Parathyroid adenoma (tissue), 2 donors: ENCODE results near the gene BLCAP.

Experiments used
- H2AFZ ChIP-seq: fragments of 300-600 bp; sonication (generic); one replicate; pipeline ENCODE4 v1.7.0; 2017; ENCODE audit warnings: antibody characterized with exemption, mild to moderate bottlenecking
- H3K27ac ChIP-seq: fragments of 300-600 bp; sonication (generic); one replicate; pipeline ENCODE4 v1.7.0; 2017
- H3K27me3 ChIP-seq: fragments of 300-600 bp; sonication (generic); one replicate; pipeline ENCODE4 v1.7.0; 2017; ENCODE audit warnings: low read length; ENCODE audit not compliant: control insufficient read depth, insufficient read depth
- H3K36me3 ChIP-seq: fragments of 300-600 bp; sonication (generic); one replicate; pipeline ENCODE4 v1.7.0; 2017; ENCODE audit warnings: low read length; ENCODE audit not compliant: control insufficient read depth, insufficient read depth
- H3K4me1 ChIP-seq: fragments of 300-600 bp; sonication (generic); one replicate; pipeline ENCODE4 v1.7.0; 2017; ENCODE audit warnings: control low read depth
- H3K4me2 ChIP-seq: fragments of 300-600 bp; sonication (generic); one replicate; pipeline ENCODE4 v1.7.0; 2017; ENCODE audit warnings: low read length
- H3K4me3 ChIP-seq: fragments of 300-600 bp; sonication (generic); one replicate; pipeline ENCODE4 v1.7.0; 2017; ENCODE audit warnings: low read depth, low read length
- H3K79me2 ChIP-seq: fragments of 300-600 bp; sonication (generic); one replicate; pipeline ENCODE4 v1.7.0; 2017; ENCODE audit warnings: control low read depth
- H3K9ac ChIP-seq: fragments of 300-600 bp; sonication (generic); one replicate; pipeline ENCODE4 v1.7.0; 2017; ENCODE audit warnings: mild to moderate bottlenecking
- H3K9me3 ChIP-seq: fragments of 300-600 bp; sonication (generic); one replicate; pipeline ENCODE4 v1.7.0; 2017; ENCODE audit warnings: low read length; ENCODE audit not compliant: control insufficient read depth
- TF ChIP-seq, protein P1 (sequence below): fragments of 300-600 bp; sonication (generic); IDR thresholded peaks from one replicate; pipeline ENCODE4 v1.7.0; 2017; ENCODE audit warnings: antibody characterized with exemption, mild to moderate bottlenecking
- donor health status: primary hyperparathyroidism.

The BLCAP gene

GRCh38 chr20:37521061-37521771 lies 6.5 kb downstream of the BLCAP start, which contains the start of gene NNAT:
Gene NNAT (plus strand): TSS chr20:37521250. CDS start chr20:37521332, 82 bp downstream.
- H3K27ac ChIP-seq, result no peak within 1 kb of the TSS
- H3K79me2 ChIP-seq, result peaks cover 61% of the 10 kb centered on the region
- H3K4me2 ChIP-seq, result no peak within 1 kb of the TSS
- no peaks in the 10 kb centered on the region for H3K36me3 ChIP-seq
- no peaks in the 10 kb centered on the region for H3K27me3 ChIP-seq
- TF ChIP-seq, protein P1, sequence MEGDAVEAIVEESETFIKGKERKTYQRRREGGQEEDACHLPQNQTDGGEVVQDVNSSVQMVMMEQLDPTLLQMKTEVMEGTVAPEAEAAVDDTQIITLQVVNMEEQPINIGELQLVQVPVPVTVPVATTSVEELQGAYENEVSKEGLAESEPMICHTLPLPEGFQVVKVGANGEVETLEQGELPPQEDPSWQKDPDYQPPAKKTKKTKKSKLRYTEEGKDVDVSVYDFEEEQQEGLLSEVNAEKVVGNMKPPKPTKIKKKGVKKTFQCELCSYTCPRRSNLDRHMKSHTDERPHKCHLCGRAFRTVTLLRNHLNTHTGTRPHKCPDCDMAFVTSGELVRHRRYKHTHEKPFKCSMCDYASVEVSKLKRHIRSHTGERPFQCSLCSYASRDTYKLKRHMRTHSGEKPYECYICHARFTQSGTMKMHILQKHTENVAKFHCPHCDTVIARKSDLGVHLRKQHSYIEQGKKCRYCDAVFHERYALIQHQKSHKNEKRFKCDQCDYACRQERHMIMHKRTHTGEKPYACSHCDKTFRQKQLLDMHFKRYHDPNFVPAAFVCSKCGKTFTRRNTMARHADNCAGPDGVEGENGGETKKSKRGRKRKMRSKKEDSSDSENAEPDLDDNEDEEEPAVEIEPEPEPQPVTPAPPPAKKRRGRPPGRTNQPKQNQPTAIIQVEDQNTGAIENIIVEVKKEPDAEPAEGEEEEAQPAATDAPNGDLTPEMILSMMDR, result no peak
- H2AFZ ChIP-seq, result no peak within 1 kb of the TSS
- H3K9ac ChIP-seq, result no peak within 1 kb of the TSS
- H3K4me3 ChIP-seq, result no peak within 1 kb of the TSS
- H3K9me3 ChIP-seq, result no peaks in the 10 kb centered on the region
- H3K4me1 ChIP-seq, result peaks cover 16% of the 10 kb centered on the region

DNA sequence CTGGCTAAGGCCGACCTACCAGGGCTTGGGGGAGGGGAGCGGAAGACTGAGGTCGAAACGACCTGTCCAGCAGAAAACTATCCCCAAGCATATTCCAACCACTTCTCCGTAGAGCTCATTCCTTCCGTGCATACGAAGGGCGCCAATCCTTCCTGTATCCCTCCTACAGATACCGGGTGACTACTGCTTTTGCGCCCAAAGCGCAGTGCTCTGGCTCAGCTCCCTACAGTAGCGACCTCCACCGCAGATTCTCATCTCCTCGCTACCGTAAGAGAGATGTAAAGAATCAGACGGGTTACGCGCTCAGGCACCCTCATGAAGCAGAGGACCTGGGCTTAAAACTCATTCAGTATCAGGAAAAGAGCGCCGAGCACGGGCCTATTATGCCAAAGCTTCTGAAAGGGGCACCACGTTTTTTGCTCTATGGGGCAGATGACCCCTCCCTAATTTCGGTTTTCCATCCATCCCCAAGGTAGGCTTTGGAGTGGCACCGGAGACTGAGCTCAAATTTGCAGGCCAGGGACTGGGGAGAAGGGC lies 7.2 kb downstream of the BLCAP start:
- no peak overlapping the region for H2AFZ ChIP-seq
- H3K27ac ChIP-seq, result no peak overlapping the region
- no peaks in the 10 kb centered on the region for H3K36me3 ChIP-seq
- H3K4me3 ChIP-seq, result no peak overlapping the region
- peaks cover 10% of the 10 kb centered on the region for H3K4me1 ChIP-seq
- peaks cover 55% of the 10 kb centered on the region for H3K79me2 ChIP-seq
- H3K27me3 ChIP-seq, result no peaks in the 10 kb centered on the region
- H3K4me2 ChIP-seq, result no peak overlapping the region
- no peak overlapping the region for H3K9ac ChIP-seq
- TF ChIP-seq, protein P1, result no peak
- H3K9me3 ChIP-seq, result no peaks in the 10 kb centered on the region

DNA sequence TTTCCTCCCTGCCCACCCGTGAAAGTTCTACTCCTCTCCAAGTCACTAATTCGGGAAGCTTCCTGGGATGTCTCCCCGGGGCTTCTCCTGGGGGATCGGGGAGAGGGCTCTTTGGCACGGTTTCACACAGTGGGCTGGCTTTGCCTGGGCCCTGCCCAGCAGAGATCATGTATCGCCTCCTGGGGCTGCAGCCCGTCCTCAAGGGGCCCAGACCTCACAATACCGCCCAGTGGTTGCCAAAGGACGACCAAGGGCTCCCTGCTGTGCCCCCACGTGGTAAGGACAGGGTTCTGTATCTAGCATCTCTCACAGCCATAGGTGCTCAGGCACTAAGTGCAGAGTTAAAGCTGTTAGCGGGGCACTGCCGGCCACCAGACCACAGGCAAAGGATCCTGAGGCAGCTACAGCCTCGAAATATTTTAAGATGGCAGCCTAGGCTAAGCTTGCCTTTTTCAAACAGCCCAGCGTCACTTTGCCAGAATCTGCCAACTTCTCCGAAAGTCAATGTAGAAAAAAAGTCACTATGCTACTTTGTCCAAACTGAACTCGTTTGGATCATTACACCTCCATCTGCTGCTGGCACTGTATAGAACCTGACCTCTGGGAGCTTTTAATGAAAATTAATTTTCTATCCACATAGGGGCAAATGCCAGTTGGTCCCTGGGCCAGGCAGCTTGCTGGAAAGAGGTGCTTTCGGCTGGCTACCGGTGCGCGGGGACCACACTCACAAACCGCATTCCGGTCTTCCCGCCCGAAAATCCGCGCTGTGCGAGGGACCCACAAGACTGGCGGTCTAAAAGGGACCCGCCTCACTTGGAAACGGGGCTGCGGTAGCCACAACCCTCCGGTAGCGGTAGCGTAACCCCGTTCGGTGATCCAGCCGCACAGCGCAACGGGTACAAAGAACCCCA lies 7.9 kb downstream of the BLCAP start:
- H3K9ac ChIP-seq, result no peak overlapping the region

DNA sequence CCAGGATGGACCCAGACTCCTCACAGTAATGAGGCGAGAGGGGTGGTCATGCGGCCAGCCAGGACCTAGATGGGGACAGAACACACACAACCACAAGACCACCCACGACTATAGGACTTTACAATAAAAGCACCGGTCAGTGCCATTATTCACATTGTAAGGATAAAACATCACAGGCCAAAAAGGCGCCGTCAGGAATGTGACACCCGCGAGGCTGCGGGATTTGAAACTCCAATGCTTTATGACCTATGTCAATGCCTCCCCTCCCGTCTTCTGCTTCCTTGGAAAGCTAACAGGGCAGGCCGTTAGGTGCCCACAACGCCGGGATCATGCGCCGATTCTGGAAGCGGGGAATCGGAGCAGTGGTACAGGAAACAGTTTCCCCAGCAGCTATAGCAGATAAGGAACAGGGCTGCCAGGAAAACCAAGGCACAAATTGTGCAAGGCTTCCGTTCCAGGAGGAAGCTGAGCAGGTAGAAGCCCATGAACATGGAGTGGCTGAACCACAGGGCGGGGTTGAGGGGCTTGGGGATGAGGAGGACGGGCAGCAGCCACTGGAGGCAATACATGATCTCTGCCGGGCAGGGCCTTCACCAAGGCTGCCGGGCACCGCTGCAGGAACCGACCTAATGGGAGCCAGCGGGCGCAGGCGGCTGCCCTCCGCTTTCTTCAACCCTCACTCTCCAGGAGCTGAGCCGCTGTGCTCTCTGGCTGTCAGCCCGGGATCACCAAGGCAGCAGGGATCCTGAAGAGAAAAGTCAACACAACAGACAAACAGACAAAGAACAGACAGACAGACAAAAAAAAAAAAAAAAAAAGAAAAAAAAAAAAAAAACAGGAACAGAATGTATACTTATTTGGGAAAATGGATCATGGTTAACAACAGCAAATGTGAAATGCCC lies 8.8 kb downstream of the BLCAP start:
- TF ChIP-seq, protein P1, result no peak
- Histone ChIP-seq H2AFZ (no peak overlapping the region), H3K4me1 (no peaks in the 10 kb centered on the region), H3K36me3 (no peaks in the 10 kb centered on the region), H3K4me2 (no peak overlapping the region), H3K27ac (no peak overlapping the region), H3K79me2 (peaks cover 40% of the 10 kb centered on the region), H3K9ac (no peak overlapping the region), H3K27me3 (no peaks in the 10 kb centered on the region), H3K9me3 (no peaks in the 10 kb centered on the region), H3K4me3 (no peak overlapping the region)

More for the DNA sequence above, 7.9 kb downstream of the BLCAP start:
- Histone ChIP-seq H3K4me2 (no peak overlapping the region), H3K79me2 (peaks cover 49% of the 10 kb centered on the region), H3K4me1 (peaks cover 6% of the 10 kb centered on the region), H3K4me3 (no peak overlapping the region), H3K9me3 (no peaks in the 10 kb centered on the region), H2AFZ (no peak overlapping the region), H3K36me3 (no peaks in the 10 kb centered on the region), H3K27ac (no peak overlapping the region), H3K27me3 (no peaks in the 10 kb centered on the region)
- TF ChIP-seq, protein P1, result no peak
